Measurements from ENCODE around the gene ADM. TPM values are rescaled to one million over a fixed set of nuclear protein-coding genes. Genes with fewer than 3 reads are reported as not detected.

Gene ADM
- total RNA-seq, 1 experiment from 2014 or later = 91.3 TPM

GRCh38 chr11:10328314-10329098 is 23.6 kb downstream of the ADM start:
- peak; percentile 66 for DNase-seq (ENCODE audit: low spot score)

DNA sequence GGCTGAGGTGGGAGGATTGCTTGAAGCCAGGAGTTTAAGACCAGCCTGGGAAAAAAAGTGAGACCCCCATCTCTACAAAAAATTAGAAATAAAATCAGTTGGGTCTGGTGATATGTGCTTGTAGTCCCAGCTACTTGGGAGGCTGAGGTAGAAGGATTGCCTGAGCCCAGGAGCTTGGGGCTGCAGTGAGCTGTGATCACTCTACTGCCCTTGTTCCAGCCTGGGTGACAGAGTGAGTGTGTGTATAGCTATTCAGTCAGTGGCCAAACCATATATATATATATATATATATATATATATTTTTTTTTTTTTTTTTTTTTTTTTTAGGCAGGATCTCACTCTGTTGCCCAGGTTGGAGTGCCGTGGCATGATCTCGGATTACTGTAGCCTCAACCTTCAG is 24.5 kb downstream of the ADM start:
- no peak for DNase-seq (ENCODE audit: low spot score)

DNA sequence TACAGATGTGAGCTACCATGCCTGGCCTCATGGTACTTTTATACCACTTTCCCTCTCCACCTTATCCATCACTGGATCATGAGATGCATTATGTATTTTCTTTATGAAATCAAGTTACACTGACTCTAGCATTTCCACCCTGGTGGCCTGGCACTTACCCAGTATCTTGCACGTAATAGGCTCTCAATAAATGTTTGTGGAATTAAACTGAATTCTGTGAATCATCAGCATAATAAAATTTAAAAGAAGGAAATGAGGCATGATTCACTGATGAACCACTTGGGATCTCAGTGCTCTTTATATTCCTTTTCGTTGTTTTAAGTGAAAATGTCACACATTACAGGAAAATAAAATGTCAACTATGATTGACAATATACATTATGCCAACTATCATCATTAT is 25.1 kb downstream of the ADM start:
- no peak for DNase-seq (ENCODE audit: low spot score)

- DNase-seq (ENCODE audit: low spot score) = no peak
Observed at GRCh38 chr11:10331548-10332289, 26.8 kb downstream of the ADM start.

DNA sequence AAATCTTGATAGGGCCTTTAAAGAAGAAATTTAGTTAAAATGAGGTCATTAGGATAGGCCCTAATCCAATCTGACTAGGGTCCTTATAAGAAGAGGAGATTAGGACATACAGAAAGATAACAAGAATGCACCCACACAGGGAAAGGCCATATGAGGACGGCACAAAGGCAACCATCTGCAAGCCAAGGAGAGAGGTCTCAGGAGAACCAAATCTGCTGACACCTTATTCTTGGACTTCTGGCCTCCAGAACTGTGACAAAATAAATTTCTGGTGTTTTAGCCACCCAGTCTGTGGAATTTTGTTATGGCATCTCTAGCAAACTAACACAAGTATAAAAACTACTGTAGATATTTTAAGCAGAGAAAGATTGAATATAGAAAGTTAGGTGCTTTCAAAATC is 28.6 kb downstream of the ADM start:
- DNase-seq (ENCODE audit: low spot score) = no peak

DNA sequence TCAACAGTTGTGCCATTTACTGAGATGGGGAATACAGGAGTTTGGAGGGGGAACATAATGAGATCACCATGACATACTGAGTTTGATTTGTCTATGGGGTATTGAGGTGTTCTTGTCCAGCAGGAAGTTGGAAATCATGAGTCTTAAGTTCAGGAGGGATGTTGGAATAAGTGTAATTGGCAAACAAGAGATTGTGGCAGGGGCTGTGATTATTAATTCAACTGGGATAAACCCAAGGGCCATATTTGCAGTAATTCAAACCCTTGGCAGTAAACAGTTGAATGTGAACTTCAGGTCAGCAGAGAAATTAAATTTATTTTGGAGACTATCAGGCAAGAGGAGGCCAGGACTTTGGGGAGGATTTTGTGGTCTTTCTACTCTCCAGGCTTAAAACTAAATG is 33.4 kb downstream of the ADM start:
- DNase-seq (ENCODE audit: low spot score) = no peak

DNA sequence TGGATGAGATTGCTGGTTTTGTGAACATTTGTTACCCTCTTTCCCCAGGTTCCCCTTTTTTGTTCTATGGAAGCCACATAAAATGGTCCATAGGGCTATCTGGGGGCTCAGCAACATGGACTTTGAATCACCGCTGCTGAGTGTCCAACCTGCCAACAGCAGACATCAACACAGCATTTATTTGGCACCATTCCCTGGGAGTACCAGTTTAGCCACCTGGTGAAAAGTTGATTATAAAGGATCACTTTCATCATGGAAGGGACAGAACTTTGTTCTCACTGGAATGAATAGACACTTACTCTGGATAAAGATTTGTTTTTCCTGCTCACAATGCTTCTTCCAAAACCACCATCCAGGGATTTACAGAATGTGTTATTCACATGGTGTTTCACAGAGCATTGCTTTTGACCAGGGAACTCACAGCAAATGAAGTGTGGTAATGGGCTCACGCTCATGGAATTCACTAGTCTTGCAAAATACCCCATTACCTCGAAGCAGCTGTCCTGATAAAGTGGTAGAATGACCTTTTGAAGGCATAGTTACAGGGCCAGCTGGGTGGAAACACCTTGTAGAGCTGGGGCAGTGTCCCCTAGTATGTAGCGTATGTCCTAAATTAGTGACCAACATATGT is 43.9 kb downstream of the ADM start:
- DNase-seq (ENCODE audit: low spot score) = peak; percentile 25

GRCh38 chr11:10349281-10349665 is 44.4 kb downstream of the ADM start:
- DNase-seq (ENCODE audit: low spot score) = no peak

GRCh38 chr11:10349806-10350205 is 44.9 kb downstream of the ADM start:
- peak; percentile 2 for DNase-seq (ENCODE audit: low spot score)

- DNase-seq (ENCODE audit: low spot score) = peak; percentile 77
Observed at GRCh38 chr11:10350334-10350733, 45.5 kb downstream of the ADM start.

DNA sequence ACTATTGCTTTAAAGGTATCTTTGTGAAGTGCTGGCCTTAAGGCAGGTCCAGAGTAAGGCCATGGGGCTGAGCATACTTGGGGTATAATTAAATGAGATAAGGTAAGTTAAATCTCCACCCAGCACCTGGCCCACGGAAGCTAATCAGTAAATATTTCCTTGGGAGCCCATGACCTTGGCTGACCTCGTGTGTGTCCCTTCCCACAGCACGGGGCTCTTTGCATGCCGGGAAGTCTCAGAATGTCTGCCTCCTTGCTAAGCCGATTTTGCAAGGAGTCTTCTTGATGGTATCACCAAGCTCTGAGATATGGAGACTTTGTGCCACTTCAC is 46.5 kb downstream of the ADM start:
- DNase-seq (ENCODE audit: low spot score) = no peak

DNA sequence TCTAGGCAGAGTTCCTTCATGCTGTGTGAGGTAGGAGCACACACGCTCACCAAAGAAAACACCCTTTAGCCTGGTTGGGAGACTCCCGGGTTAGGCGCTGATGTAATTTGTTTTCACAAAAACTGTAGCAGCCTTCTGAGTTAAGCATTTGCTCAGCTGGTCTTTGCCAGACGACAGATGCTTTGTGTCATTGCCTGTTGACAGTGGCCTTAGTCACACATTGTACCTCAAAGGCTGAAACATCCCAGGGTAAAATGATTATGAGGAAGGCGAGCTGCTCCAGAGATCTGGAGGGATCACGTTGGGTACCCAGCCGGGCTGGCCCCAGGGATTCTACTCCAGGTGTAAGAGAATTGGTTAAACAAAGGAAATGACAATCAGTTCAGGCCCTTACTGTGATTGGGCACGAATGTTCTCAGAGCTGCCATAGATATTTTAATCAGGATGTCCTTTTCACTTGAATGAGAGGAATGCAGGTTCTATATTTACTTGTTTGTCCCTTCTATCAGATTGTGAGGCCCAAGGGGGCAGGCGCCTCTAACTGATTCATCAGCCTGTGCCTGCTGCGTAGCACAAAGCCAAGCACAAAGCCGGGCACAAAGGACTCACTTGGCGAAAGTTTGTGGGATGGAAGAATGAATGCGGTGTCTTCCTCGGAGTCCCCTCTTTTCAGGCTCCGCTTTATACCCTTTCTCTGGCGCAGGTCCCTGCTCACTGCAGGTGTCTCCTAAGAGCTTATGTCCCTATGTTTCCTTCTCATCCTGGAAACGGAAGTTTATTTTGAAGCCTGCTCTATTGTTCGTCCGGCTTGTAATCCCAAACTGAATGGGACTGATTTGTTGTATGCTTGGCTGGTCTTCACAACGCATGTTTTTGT is 47.1 kb downstream of the ADM start:
- DNase-seq (ENCODE audit: low spot score) = peak; percentile 95

DNA sequence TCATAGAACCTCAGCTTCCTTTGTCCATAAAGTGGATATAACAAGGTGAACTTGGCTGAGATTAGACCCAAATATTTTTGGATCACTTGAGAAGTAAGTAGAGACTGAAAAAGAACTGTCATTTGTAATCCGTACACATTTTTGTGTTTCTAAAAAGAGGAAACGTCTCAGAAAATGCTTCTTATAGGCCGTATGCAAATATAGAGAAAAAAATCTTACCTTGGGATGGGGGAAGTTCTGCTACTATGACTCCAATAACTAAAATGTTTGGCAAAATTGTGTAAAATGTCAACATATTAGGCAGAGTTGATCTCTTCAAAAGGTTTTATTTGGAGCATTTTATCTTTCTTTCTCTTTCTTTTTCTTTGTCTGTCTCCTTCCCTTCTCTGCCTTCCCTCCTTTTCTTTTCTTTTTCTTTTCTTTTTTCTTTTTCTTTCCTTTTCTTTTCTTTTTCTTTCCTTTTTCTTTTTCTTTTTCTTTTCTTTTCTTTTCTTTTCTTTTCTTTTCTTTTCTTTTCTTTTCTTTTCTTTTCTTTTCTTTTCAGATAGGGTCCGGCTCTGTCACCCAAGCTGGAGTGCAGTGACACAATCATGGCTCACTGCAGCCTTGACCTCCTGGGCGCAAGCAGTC is 48.2 kb downstream of the ADM start:
- DNase-seq (ENCODE audit: low spot score) = no peak

GRCh38 chr11:10354389-10354788 is 49.5 kb downstream of the ADM start:
- DNase-seq (ENCODE audit: low spot score) = no peak

DNA sequence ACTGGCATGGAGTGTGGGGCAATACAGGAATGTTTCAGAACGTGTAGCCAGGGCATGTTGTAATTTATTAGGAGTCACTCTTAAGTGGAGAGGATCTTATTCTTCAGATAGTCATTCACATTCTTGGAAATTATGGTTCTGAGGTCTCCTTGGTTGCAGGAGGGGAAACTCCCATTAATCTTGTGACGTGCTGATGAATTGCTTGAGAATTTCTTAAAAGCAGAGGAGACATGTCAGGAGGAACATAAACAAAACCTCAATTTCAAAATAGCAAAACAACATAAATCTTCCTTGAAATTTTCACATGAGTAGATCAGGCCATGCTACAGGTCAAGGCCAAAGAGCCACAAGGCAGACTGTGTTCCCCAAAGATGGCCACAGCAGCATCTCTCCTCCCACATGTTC is 50.4 kb downstream of the ADM start:
- no peak for DNase-seq (ENCODE audit: low spot score)

GRCh38 chr11:10356161-10356560 is 51.3 kb downstream of the ADM start:
- no peak for DNase-seq (ENCODE audit: low spot score)

Other genes starting within 250 kb of the ADM start
- gene SBF2, start 10.9 kb upstream of the ADM start, total RNA-seq (2014; rRNA removed; shearing (Covaris generic)) = 15.2 and 27.0 TPM in 2 replicates
- gene AMPD3, start 150.2 kb downstream of the ADM start, total RNA-seq (2014; rRNA removed; shearing (Covaris generic)) = 1.6 and 1.9 TPM in 2 replicates
- 29.8 and 39.5 TPM in 2 replicates for gene RNF141, start 236.1 kb downstream of the ADM start, total RNA-seq (2014; rRNA removed; shearing (Covaris generic))